CD1c-positive myeloid dendritic cell (primary cell): ENCODE results near the gene RTN1.
A peak's percentile ranks its signal among the peaks of the same experiment; 100 is the strongest.

Source experiments
- DNase-seq: peaks from one replicate; pipeline ENCODE4 v3.0.0-alpha.2; 2016; ENCODE audit errors: extremely low spot score

RTN1 gene

DNA sequence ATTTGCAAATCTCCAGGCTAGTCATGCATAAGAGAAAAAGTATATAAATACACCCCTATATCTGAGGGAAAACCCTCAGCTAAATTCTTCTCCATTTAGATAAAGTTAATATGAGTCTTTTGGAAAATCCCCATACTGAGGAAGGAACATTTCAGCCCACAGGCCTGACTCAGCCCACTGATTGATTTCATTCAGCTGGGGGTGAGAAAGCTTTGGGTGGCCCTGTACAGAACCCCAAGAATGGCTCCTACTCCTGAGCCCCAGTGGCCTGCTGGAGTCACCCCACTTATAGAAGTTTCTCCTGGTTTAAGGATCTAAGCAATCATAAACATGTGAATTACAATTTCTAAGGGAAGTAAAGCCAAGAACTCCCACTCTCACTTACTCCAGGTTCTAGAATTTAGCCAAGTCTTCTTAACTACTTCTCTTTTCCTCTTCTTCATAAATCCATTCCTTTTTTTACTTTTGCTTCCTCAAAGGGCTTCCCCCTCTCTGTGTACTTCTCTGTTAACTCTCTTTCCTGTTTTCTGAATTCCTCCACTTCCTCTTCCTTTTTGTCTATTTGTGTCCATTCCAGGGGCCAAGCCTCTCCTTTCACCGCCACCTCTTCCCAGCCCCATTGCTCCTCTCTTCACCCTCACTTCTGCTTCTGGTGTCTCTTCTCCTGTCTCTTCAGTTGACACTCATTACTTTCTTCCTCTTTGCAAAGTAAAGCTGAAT lies 21.0 kb downstream of the RTN1 start:
- peak; percentile 84 for DNase-seq

DNA sequence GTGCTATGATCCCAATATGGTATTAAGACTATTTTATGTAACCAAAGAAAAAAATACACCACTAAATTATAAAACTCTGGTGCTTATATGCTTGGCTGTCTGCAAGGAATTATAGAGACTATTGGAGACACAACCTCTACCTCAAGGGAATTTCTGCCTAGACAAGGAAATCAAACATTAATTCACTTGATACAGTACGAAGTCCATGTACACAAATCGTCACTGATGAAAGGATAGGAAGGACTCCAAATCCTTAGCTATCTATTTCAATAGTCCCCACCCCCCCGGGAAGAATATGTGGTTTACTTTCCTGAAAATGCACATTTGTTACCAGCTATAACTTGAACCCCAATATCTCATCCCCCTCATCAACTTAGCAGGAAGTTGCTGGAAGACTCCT lies 21.9 kb downstream of the RTN1 start:
- no peak for DNase-seq

DNA sequence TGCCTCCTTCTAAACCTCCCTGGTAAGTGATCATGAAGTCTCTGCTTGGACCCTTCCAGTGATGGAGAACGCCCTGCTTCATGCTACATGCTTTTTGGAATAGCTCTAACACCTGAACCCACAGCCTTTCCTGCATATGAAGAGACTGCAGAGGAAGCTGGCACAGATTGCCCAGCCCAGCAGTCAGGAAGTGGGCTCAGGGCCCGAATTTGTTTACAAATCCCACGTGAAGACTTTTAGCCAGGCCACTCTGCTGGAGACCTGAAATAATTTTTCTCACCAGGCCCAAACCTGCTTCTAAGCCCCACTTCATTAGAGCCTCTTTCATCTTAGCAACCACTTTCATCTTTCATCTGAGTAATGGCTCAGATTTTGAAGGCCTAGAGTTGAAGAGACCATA lies 22.9 kb downstream of the RTN1 start:
- no peak for DNase-seq

DNA sequence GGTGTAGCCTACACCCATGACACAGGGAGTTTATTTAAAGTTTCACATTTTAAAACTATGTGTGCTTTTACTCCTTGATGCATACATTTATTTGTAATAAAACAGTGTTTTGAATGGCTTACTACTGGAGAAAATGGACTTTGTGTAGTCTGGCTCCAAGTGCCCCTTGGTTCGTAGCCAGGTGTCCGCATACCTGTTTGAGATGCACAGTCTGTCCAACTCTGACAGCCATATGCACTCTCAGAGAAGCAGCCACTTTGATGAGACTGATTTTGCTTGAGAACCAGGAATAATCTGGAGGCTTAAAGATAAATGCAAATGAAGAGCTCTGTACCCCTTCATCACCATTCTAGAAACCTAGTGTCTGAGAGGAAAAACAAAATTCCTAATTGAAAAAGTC lies 24.0 kb downstream of the RTN1 start:
- no peak for DNase-seq

DNA sequence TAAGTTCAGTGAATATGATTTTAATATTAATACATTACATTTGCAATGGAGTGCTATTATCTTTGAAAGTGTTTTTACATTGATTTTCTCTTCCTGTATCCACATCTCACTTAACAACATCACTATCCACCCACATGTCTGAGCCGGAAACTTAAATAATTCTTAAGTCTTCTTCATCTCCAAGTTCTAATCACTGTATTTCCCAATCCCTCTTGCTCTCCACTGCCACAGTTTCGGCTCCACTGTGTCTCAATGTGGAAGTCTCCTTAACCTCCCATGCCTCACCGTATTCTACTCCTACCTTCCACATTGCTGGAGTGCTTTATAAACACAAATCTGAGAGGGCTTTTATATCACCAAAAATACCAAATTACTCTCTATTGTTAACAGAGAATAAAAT lies 25.3 kb downstream of the RTN1 start:
- no peak for DNase-seq

DNA sequence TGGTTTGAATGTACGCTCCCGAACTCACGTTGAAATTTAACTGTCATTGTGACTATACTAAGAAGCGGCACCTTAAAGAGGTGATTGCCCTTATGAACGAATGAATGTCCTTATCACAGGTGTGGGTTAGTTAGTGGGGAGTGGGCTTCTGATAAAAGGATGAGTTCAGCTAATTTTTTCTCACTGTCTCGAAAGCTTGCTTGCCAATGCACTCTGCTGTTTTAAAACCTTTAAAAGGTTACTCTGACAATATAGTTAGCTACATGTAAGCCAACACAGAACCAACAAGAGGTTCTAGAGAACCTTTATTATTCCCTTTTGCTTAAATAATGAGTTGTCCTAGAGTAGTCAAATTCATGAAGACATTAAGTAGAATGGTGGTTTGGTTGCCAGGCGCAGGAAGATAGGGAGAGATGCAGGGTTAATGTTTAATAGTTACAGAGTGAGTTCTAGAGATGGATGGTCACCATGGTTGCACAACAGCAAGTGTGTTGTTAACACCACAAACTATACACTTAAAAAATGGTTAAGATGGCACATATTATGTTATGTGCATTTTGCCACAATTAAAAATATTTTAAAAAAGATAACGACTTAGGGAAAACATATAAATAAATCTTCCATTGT lies 26.3 kb downstream of the RTN1 start:
- no peak for DNase-seq

DNA sequence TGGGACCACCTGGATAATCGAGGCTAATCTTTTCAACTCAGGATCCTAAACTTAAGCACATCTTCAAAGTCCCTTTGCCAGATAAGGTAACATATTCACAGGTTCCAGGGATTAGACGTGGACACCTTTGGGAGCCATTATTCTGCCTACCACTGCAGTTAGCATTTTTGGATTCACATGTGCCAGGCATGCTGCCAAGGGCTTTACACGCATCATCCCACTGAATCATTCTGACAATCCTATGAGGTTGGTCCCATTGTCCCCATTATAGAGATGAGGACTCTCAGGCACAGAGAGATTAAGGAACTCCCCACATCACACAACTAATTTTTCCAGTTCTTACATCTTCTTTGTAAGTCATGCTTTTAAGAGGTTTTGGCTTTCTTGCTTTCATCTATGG lies 34.5 kb downstream of the RTN1 start:
- no peak for DNase-seq

DNA sequence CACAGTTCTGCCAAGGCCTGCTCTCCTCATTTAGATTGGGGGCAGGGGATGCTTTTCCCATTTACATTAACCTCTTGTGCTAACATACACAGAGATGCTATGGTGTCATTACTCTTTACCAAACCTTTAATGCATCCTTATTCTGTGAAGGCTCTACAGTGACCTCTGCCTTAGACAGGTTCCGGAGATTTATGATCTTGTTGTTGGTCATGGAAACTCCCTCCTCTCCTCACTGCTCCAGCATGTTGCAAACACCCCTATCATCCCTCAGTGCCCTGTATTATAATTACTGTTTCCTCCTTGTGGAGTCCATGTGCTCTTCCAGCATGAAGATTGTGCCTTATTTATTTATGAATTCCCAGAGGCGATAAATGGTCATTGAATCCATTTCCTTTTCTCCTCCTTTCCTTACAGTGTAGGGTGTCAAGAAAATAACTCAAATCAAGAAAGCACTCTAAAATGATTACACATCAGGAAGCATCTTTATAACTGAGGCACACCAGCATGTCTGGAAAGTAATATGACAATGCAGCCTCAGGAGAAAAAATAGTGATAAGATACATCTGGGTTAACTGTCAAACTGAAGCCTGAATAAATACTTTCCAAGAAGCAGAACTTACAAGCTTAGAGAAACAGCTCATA lies 37.8 kb downstream of the RTN1 start:
- no peak for DNase-seq

DNA sequence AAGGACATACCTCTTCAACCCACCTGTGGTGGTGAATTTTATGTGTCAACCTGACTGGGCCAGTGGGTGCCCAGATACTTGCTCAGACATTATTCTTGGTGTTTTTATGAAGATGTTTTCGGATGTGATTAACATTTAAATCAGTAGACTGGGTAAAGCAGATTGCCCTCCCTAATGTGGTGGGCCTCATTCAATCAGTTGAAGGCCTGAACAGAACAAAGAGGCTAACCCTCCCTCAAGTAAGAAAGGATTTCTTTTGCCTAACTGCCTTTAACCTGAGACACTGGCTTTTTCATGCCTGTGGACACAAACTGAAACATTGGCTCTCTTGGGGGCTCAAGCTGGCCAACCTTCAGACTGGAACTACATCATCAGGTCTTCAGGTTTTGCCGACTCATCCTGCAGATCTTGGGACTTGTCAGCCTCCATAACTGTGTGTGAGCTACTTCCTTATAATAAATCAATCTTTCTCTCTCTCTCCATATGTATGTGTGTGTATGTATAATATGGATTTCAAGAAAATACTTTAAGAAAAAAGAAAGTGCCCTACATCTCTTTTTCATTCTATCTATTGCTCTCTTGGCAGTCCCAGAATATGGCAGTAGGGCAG lies 39.4 kb downstream of the RTN1 start:
- no peak for DNase-seq

DNA sequence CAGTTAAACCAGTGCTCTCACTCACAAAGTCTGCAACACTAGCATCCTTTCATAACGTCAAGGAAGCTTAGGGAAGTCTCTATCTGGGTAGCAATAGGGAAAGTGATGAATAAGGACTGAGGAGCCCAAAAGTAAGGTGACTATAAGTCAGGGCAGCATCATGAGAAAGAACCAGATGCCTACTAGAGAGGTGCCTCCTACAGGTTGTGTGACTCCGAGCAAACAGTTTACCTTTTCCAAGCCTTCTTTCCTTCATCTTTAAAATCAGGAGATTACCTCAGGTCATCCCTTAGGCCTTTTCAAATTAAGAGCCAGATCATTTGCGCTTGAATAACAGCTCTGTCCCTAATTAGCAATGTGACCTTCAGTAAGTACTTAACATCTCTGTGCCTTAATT lies 40.2 kb downstream of the RTN1 start:
- DNase-seq, result no peak

DNA sequence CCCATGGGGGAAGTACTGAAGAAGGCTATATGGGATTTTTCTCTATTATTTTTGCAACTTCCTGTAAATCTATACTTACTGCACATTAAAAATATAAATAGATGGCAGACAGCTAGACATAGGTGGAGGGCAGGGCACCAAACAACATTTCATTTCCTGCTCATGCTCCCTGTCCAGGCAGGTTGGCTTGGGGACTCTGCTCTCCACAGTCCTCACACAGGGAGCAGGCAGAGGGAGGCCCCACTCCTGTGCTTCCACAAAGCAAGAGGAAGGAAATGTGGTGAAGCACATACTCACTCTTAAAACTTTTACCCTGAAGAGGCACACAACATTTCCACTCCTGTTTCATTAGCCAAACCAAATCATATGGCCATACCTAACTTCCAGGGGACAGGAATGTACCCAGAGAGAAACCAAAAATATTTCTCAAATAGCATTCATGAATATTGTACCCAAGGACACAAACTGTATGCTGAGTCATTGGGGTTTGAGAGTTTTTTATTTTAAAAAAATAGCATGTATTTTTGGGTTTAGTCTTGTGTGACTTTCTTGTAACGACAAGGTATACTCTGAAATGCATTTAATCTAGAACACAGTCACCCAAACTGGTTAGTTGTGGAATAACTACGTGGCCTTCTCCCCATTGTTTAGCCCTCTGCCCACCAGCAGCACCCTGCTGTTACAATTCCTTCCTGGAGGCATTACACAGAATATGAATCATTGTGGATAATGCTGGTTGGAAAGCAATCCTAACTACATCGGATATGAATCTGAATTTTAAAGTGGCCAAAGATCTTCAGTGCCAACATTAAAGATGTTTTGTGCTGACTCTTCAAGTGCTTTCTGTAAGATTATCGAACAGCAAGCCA lies 40.9 kb downstream of the RTN1 start:
- no peak for DNase-seq

DNA sequence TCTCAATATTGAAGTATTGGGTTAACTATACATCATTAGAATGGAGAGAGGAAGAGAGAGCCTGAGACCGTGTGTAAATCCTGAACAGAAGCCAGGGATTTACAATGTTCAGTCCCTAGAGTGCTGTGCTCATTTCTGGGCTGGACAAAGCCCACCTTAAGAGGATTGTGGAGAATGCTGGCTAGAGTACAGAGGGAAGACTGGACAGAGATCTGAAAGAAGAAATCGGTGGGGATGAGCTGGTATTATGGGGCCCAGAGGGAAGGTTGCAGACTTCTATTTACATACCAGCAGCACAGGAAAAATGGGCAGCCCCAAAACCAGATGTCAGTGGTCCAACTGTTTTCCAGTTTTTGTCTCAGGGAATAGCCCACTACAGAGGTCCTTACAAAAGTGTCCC lies 42.3 kb downstream of the RTN1 start:
- DNase-seq, result no peak

DNA sequence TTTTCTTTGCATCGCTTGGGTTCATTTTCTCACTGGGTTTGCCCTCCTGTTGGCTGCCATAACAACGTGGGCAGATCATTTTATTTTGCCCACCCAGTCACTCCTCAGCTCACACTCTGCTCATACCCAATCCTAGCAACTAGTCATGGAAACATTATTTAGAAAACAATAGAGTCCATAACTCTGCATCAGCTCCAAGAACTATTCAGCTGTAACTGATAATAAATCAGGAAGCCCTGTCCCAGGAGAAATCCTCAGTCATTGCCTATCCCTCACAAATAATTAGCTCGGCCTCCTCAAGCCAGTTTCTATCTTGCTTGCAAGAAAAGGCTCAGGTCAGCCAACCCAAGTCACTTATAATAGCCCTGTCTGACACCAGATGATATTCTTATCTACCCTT lies 43.2 kb downstream of the RTN1 start:
- no peak for DNase-seq

DNA sequence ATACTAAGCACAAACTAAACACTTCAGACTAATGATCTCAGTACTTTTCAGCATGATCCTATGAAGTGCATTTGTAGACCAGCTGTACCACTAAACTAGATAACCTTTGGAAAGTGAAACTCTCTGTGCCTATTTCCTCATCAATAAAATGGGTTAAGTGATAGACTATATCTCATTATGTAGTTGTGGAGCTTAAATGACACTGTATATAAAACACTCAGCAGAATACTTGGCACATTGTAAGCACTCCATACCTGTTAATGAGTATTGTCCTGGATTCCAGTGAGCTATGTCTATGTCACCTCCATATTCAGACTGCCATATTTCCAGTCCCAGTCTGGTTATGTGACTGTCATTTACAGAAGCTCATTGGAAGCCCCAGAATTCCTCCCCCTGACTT lies 44.4 kb downstream of the RTN1 start:
- DNase-seq, result no peak

DNA sequence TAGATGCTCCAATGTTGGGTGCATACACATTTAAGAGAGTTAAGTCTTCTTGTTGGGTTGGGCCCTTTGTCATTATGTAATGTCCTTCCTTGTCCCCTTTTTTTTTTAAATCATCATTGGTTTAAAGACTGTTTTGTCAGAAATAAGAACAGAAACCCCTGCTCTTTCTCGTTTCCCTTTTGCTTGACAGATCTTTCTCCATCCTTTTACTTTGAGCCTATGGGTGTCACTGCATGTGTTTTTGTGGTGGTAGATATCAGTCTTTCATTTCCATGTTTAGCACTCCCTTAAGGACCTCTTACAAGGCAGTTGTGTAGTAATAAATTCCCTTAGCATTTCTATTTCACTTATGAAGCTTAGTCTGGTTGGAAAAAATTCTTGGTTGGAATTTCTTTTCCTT lies 47.4 kb downstream of the RTN1 start:
- peak; percentile 43 for DNase-seq

DNA sequence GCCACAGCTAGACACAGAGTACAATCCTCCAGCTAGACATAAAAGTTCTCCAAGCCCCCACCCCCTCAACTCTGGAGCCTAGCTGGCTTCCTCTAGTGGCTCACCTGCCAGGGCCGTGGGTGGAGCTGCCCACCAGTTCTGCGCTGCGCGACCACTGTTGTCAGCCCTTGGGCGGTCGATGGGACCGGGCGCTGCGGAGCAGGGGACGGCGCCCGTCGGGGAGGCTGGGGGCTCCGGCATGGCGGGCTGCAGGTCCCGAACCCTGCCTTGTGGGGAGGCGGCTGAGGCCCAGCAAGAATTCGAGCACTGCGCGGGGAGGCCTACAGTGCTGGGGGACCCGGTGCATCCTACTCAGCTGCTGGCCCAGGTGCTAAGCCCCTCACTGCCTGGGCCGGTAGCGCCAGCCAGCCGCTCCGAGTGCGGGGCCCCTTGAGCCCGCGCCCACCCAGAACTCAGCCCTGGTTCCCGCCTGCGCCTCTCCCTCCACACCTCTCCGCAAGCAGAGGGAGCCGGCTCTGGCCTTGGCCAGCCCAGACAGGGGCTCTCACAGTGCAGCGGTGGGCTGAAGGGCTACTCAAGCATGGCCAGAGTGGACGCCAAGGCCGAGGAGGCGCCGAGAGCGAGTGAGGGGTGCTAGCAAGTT lies 51.0 kb downstream of the RTN1 start:
- no peak for DNase-seq

DNA sequence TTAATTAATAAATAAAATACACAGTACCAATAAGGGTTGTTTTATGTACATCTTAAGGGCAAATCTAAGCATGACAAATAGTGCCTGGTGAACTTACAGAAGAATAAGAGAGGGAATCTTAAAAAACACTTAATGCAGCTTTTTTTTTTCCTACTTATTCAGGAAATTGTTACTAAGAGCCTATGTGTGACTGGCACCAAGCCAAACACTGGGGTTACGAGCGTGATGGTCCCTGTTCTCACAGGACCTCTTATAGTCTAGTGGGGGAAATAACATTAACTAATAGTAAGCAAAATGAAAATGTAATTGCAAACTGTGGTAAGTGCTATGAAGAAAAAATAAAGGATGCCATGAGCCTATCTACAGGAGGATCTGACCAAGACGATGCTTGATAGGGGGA lies 53.6 kb downstream of the RTN1 start:
- DNase-seq, result no peak

DNA sequence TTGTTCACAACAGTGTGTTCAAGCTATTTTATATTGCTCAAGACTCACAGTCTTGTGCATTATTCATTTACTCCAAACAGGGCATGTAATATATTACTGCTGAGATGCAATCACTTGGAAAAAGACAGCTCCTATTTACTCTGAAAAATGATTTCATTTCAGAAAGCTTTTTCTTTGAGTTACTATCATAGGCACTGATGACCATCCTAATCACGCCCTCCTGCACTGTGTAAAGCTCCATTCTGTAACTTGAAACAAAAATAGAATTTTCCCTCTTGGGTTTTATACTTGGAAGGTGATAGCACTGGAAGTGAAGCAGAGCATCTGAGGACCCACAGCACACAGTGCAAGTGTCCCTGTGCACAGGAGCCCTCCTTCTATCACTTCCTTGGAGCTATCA lies 55.6 kb downstream of the RTN1 start:
- DNase-seq, result no peak

DNA sequence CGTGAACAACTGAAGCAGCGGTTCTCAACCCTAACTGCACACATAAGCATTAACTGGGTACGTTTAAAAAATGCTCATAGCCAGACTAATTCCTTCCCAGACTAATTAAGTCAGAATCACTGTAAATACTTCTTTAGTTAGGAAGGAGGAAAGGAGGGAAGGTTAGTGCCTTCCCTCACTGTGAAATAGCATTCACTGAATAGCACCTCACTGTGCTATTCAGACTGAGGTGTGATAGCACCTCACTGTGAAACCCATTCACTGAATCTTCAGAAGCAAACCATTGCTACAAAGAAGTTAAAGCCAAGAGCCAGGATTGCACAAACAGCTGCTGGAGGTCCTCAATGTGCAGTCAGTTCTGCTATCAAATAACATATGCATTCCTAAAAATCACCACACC lies 58.8 kb downstream of the RTN1 start:
- no peak for DNase-seq

DNA sequence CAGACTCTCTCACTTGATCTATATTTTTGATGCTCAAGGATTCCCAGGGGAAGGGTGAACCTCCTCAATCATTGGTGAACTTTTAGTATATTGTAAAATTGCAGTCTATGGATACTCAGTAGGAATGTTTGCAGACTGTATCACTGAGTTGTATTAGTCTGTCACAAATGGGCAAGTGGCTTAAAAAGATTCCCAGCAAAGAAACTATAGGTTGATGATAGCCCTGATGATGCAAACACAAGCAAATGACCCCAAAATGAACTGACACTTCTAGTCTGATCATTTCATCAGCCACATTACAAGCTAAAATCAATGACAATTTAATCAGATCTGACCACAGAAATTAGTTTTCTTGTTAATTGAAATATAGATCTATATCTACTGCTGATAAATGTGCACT lies 59.5 kb downstream of the RTN1 start:
- DNase-seq, result no peak

DNA sequence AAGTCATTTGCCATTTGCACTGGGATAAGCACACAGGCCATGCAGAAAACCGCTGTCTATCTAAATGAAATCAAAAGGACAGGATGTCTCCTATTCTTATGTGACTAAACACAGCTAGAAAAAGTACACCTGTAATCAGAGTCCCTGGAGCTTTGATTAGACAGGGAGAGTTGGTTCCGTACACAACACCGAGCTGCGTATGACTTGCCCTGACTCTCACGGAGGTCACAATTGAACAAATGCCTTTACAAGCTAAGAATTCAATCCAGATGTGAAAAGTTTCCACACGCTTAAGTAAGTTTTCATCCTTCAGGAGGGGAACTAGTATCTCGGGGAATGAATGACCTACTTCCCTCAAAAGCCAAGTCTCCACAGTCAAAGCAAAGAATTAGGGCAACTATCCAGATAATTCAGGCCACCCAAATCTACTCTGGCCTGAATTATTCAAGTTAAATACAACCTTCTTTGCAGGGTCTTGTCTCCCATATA lies 67.5 kb downstream of the RTN1 start:
- DNase-seq, result no peak
